HG02852 (cell line): ENCODE measurements around the gene TNFRSF6B.

Source experiments
- ATAC-seq: cut with Tn5 transposase; IDR thresholded peaks from one replicate; pipeline ENCODE4 v1.9.1; 2021; ENCODE audit warnings: mild to moderate bottlenecking, moderate library complexity; ENCODE audit not compliant: unreplicated experiment

Gene TNFRSF6B

GRCh38 chr20:63695424-63696305 is 787 bp upstream of the TNFRSF6B start:
- ATAC-seq = no peak

GRCh38 chr20:63696306-63696627 is 185 bp upstream of the TNFRSF6B start:
- ATAC-seq = no peak

GRCh38 chr20:63697357-63697867 is 960 bp downstream of the TNFRSF6B start:
- no peak for ATAC-seq

- no peak for ATAC-seq
Measured at GRCh38 chr20:63697868-63698545, 1.6 kb downstream of the TNFRSF6B start.

- no peak for ATAC-seq
Measured at GRCh38 chr20:63698739-63699465, 2.5 kb downstream of the TNFRSF6B start.

GRCh38 chr20:63699466-63700198 is 3.2 kb downstream of the TNFRSF6B start:
- no peak for ATAC-seq

- no peak for ATAC-seq
Measured at GRCh38 chr20:63700199-63701050, 4.0 kb downstream of the TNFRSF6B start.

- ATAC-seq = no peak
Measured at GRCh38 chr20:63701051-63701328, 4.5 kb downstream of the TNFRSF6B start.

GRCh38 chr20:63701329-63702035 is 5.0 kb downstream of the TNFRSF6B start:
- ATAC-seq = no peak

GRCh38 chr20:63702036-63702665 is 5.7 kb downstream of the TNFRSF6B start:
- ATAC-seq = no peak

GRCh38 chr20:63702751-63703470 is 6.5 kb downstream of the TNFRSF6B start:
- no peak for ATAC-seq

- ATAC-seq = no peak
Measured at GRCh38 chr20:63703471-63703975, 7.1 kb downstream of the TNFRSF6B start.

- ATAC-seq = no peak
Measured at GRCh38 chr20:63703976-63704748, 7.7 kb downstream of the TNFRSF6B start.

- no peak for ATAC-seq
Measured at GRCh38 chr20:63704749-63705117, 8.3 kb downstream of the TNFRSF6B start.

GRCh38 chr20:63705232-63706026 is 9.0 kb downstream of the TNFRSF6B start:
- no peak for ATAC-seq

- no peak for ATAC-seq
Measured at GRCh38 chr20:63706027-63706695, 9.7 kb downstream of the TNFRSF6B start.
